Measurements from ENCODE around the gene ZBED5.
"Not testable (repeated sequence)": the region's sequence is repeated elsewhere in the genome, so short reads cannot be mapped to it uniquely, and the experiment has no call there.

ZBED5 gene

GRCh38 chr11:10844796-10845195 lies 13.1 kb downstream of the ZBED5 start:
- H3K4me3 ChIP-seq (ENCODE audit: low read depth, low read length), result no peak overlapping the region
- DNase-seq (ENCODE audit: low read depth), result no peak
- no peak for TF ChIP-seq CTCF (IDR thresholded peaks at IDR 0.05; ENCODE audit: low read depth, low read length, missing control alignments)

GRCh38 chr11:10844356-10844755 lies 13.5 kb downstream of the ZBED5 start:
- DNase-seq (ENCODE audit: low read depth), result no peak
- no peak for TF ChIP-seq CTCF (IDR thresholded peaks at IDR 0.05; ENCODE audit: low read depth, low read length, missing control alignments)
- no peak overlapping the region for H3K4me3 ChIP-seq (ENCODE audit: low read depth, low read length)

DNA sequence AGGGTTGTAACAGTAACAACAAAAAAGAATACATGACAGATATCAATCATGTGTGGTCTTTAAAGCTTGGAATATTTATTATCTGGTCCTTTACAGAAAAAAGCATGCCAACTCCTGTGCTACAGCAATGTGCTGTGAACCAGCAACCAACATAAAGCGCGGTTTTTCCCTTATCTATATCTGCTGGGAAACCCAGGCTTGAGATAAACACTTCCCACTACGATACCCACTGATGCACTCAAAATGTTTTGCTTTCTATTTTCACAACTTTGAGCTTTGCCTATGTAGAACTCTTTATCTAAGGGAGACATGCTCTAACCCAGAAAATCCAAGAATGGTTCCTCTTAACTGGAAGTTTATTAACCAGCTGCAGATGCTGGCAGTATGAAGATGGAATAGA lies 19.0 kb downstream of the ZBED5 start:
- no peak for DNase-seq (ENCODE audit: low read depth)
- no peak for TF ChIP-seq CTCF (IDR thresholded peaks at IDR 0.05; ENCODE audit: low read depth, low read length, missing control alignments)
- no peak overlapping the region for H3K4me3 ChIP-seq (ENCODE audit: low read depth, low read length)

GRCh38 chr11:10838083-10838482 lies 19.8 kb downstream of the ZBED5 start:
- H3K4me3 ChIP-seq (ENCODE audit: low read depth, low read length), result no peak overlapping the region
- DNase-seq (ENCODE audit: low read depth), result no peak
- no peak for TF ChIP-seq CTCF (IDR thresholded peaks at IDR 0.05; ENCODE audit: low read depth, low read length, missing control alignments)

DNA sequence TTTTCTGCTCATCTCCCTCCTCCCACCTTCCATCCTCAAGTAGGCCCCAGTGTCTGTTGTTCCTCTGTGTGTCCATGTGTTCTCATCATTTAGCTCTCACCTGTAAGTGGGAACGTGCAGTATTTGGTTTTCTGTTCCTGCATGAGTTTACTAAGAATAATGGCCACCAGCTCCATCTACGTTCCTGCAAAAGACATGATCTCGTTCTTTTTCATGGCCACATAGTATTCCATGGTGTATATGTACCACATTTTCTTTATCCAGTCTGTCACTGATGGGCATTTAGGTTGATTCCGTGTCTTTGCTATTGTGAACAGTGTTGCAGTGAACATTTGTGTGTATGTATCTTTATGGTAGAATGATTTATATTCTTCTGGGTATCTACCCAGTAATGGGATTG lies 21.0 kb downstream of the ZBED5 start:
- not testable (repeated sequence) for H3K4me3 ChIP-seq (ENCODE audit: low read depth, low read length); DNase-seq (ENCODE audit: low read depth)

GRCh38 chr11:10829139-10829538 lies 28.7 kb downstream of the ZBED5 start:
- no peak for DNase-seq (ENCODE audit: low read depth)
- H3K4me3 ChIP-seq (ENCODE audit: low read depth, low read length), result no peak overlapping the region

GRCh38 chr11:10828402-10828801 lies 29.5 kb downstream of the ZBED5 start:
- H3K4me3 ChIP-seq (ENCODE audit: low read depth, low read length), result no peak overlapping the region
- no peak for TF ChIP-seq CTCF (IDR thresholded peaks at IDR 0.05; ENCODE audit: low read depth, low read length, missing control alignments)

More at GRCh38 chr11:10829139-10829538, 28.7 kb downstream of the ZBED5 start:
- TF ChIP-seq CTCF (IDR thresholded peaks at IDR 0.05; ENCODE audit: low read depth, low read length, missing control alignments), result no peak

GRCh38 chr11:10824888-10825287 lies 33.0 kb downstream of the ZBED5 start:
- DNase-seq (ENCODE audit: low read depth), result no peak
- TF ChIP-seq CTCF (IDR thresholded peaks at IDR 0.05; ENCODE audit: low read depth, low read length, missing control alignments), result no peak
- H3K4me3 ChIP-seq (ENCODE audit: low read depth, low read length), result no peak overlapping the region

More at GRCh38 chr11:10828402-10828801, 29.5 kb downstream of the ZBED5 start:
- DNase-seq (ENCODE audit: low read depth), result no peak
